DOHH2 (cell line): ENCODE results near the gene MYH8.

Source experiments
- CTCF ChIP-seq: fragments of 200-600 bp; sonication (generic); IDR thresholded peaks from one replicate; pipeline ENCODE4 v1.5.1; 2014; ENCODE audit warnings: antibody characterized with exemption, mild to moderate bottlenecking, low read depth, low read length; ENCODE audit not compliant: poor library complexity, severe bottlenecking
- EZH2phosphoT487 ChIP-seq: fragments of 200-600 bp; sonication (generic); IDR thresholded peaks from 2 replicates; pipeline ENCODE4 v1.6.1; 2017; ENCODE audit warnings: borderline replicate concordance, mild to moderate bottlenecking, antibody characterized with exemption, low read length, moderate library complexity, mixed read lengths

- TF ChIP-seq CTCF, result no peak
- TF ChIP-seq EZH2phosphoT487, result no peak
These were observed 18.2 kb downstream of the MYH8 start for GRCh38 chr17:10403589-10403988.
